Epidermal melanocyte (primary cell): ENCODE data around the gene TSPAN8.
"Not testable (repeated sequence)": the region's sequence is repeated elsewhere in the genome, so short reads cannot be mapped to it uniquely, and the experiment has no call there.

Experiments
- DNase-seq: peaks from one replicate; pipeline ENCODE4 v3.0.0; 2011; ENCODE audit warnings: low spot score; ENCODE audit not compliant: insufficient read length

TSPAN8 gene

GRCh38 chr12:71157601-71158233 lies at the start of gene TSPAN8:
Gene TSPAN8, minus strand, starts transcription at chr12:71157999. Its CDS starts 321 bp downstream, at chr12:71157678.
- no peak for DNase-seq

- DNase-seq: no peak
These were observed 43.4 kb upstream of the TSPAN8 start for GRCh38 chr12:71201136-71201679.

- DNase-seq: no peak
These were observed 42.9 kb upstream of the TSPAN8 start for GRCh38 chr12:71200706-71201105.

- no peak for DNase-seq
These were observed 39.7 kb upstream of the TSPAN8 start for GRCh38 chr12:71197460-71197859.

- DNase-seq: no peak
These were observed 37.6 kb upstream of the TSPAN8 start for GRCh38 chr12:71195338-71195896.

- DNase-seq: no peak
These were observed 36.9 kb upstream of the TSPAN8 start for GRCh38 chr12:71194657-71195056.

- no peak for DNase-seq
These were observed 35.2 kb upstream of the TSPAN8 start for GRCh38 chr12:71193041-71193440.

- no peak for DNase-seq
These were observed 33.9 kb upstream of the TSPAN8 start for GRCh38 chr12:71191509-71192196.

- DNase-seq: no peak
These were observed 33.0 kb upstream of the TSPAN8 start for GRCh38 chr12:71190822-71191221.

GRCh38 chr12:71187379-71187778 lies 29.6 kb upstream of the TSPAN8 start:
- no peak for DNase-seq

- no peak for DNase-seq
These were observed 28.9 kb upstream of the TSPAN8 start for GRCh38 chr12:71186571-71187288.

GRCh38 chr12:71183846-71184245 lies 26.0 kb upstream of the TSPAN8 start:
- no peak for DNase-seq

- DNase-seq: no peak
These were observed 25.2 kb upstream of the TSPAN8 start for GRCh38 chr12:71183018-71183417.

- DNase-seq: no peak
These were observed 20.4 kb upstream of the TSPAN8 start for GRCh38 chr12:71178162-71178561.

GRCh38 chr12:71174825-71175224 lies 17.0 kb upstream of the TSPAN8 start:
- DNase-seq: no peak

GRCh38 chr12:71174146-71174545 lies 16.3 kb upstream of the TSPAN8 start:
- DNase-seq: no peak

- DNase-seq: no peak
These were observed 12.7 kb upstream of the TSPAN8 start for GRCh38 chr12:71170456-71170855.

GRCh38 chr12:71169286-71169685 lies 11.5 kb upstream of the TSPAN8 start:
- DNase-seq: no peak

GRCh38 chr12:71166862-71167496 lies 9.2 kb upstream of the TSPAN8 start:
- DNase-seq: no peak

- no peak for DNase-seq
These were observed 8.5 kb upstream of the TSPAN8 start for GRCh38 chr12:71166280-71166679.

- DNase-seq: not testable (repeated sequence)
These were observed 8.0 kb upstream of the TSPAN8 start for GRCh38 chr12:71165780-71166179.
